CD4-positive, alpha-beta T cell treated with Interleukin-17A for 1 hour (primary cell): ENCODE data around the gene CMSS1.

ENCODE experiments used
- DNase-seq: peaks from one replicate; pipeline ENCODE4 v3.0.0-alpha.2; 2020

Gene CMSS1

GRCh38 chr3:100120693-100121092, 303.0 kb downstream of the CMSS1 start:
- DNase-seq = no peak

GRCh38 chr3:100122321-100122720, 304.7 kb downstream of the CMSS1 start:
- no peak for DNase-seq

GRCh38 chr3:100123112-100123511, 305.4 kb downstream of the CMSS1 start:
- no peak for DNase-seq

- no peak for DNase-seq
Measured at GRCh38 chr3:100124201-100124761, 306.6 kb downstream of the CMSS1 start.

GRCh38 chr3:100125161-100125938, 307.7 kb downstream of the CMSS1 start:
- no peak for DNase-seq

- DNase-seq = no peak
Measured at GRCh38 chr3:100127792-100128191, 310.1 kb downstream of the CMSS1 start.

- DNase-seq = no peak
Measured at GRCh38 chr3:100128565-100128964, 310.9 kb downstream of the CMSS1 start.

GRCh38 chr3:100129941-100130340, 312.3 kb downstream of the CMSS1 start:
- DNase-seq = no peak

- no peak for DNase-seq
Measured at GRCh38 chr3:100131241-100131640, 313.6 kb downstream of the CMSS1 start.

DNA sequence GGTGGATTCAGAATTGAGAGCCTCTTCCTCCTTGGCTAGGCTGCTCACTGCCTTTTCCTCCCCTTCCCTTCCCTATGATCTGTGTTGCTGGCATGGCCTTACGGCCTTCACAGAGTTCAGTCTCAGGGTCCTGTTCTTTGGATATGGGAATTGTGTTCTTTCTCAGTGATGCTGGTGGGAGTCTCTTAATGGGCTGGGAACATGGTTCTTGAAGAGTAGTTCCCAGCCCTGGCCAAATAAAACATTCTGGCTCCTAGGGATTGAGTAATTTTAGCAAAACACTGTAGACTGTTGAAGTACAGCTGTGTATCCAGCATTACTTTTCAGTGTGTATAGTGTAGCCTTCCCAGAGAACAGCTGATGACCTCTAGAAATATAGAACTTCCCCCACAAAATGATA, 319.3 kb downstream of the CMSS1 start:
- DNase-seq = no peak

- no peak for DNase-seq
Measured at GRCh38 chr3:100140976-100141375, 323.3 kb downstream of the CMSS1 start.

- DNase-seq = no peak
Measured at GRCh38 chr3:100141586-100141985, 323.9 kb downstream of the CMSS1 start.

DNA sequence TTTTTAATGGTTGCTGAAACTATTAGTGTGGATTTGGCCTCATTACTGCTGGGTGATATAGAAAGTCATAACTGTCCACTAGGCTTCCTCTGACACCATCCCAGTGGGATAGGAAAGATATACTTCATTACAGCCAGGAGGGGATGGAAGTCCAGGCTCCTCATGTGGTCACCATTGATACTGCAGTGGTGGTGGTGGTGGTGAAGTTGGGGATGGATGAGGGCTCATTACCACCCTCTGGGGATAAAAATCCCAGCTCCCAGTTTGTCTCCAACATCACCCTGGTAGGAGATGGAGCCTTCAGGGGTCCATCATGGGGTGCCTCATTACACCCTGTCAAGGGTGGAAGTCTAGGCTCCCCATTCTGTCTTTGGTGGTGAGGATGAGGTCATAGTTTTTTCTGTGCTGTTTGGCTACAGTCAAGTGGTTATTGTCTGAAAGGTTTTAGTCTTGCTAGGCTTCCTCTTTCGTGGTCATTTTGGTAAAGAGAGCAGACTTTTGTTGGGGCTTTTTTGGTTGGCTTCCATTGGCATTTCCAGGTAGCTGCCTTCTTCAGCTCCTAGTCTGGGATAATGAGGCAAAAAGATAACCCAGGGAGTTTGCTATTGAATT, 326.7 kb downstream of the CMSS1 start:
- DNase-seq = no peak

- DNase-seq = no peak
Measured at GRCh38 chr3:100149130-100149529, 331.5 kb downstream of the CMSS1 start.

GRCh38 chr3:100149713-100150415, 332.2 kb downstream of the CMSS1 start:
- no peak for DNase-seq

GRCh38 chr3:100150473-100150872, 332.8 kb downstream of the CMSS1 start:
- DNase-seq = no peak

DNA sequence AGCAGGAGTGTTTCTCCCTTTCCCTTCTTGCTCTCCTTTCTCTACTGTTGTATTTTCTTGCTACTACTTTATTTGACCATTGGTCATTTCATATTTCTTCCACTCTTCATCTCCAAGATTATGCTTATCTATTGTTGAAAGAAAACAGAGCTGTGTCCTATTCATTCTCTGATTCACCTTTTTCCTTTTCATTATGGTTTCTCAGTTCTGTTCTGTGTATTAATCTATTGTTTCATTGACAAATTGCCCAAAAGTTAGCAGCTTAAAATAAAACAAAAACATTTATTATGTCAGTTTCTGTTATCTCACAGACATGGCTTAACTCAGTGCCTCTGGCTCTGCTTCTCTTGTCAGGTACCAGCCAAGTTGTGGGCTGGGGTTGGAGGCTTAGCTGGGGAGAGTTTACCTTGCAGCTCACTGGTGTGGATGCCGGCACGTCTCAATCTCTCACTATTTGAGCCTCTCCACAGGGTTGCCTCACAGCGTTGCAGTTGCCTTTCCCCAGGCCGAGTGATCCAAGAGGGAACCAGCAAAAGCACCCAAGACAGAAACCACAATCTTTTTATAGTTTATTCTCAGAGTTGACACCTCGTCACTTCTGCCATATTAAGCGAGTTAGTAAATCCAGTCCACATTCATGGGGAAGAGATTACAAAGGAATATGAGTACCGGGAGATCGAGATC, 333.5 kb downstream of the CMSS1 start:
- no peak for DNase-seq

DNA sequence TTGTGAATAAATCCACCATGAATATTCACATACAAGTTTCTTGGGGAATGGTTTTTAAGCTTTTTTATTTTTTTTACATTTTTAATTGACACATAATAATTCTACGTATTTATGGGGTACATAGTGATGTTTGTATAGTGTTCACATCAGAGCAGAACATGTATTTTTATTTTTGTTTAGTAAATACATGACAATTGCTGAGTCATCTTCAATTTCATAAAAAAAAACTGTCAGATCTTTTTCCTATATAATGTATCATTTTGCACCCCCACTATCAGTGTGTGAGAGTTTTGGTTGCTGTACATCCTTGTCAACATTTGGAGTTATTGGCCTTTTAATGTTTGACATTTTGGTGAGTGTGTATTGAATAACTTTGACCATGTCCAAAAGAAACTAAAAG, 336.5 kb downstream of the CMSS1 start:
- DNase-seq = no peak

GRCh38 chr3:100155128-100155527, 337.5 kb downstream of the CMSS1 start:
- DNase-seq = no peak

DNA sequence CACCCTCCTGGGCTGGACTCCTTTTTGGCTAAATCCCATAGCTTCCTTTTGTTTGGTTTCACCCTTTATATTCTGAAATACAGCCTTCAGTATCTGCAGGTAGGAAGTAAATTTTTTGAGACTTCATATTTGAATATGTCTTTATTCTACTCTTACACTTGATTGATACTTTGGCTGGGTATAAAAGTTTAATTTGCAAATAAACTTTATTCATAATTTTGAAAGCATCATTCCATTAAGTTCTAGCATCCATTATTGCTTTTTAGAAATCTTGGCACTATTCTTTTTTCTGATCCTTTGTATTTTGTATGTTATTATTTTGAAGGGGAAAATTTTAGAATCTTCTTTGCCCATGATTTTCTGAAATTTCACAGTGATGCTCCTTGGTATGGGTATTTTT, 337.9 kb downstream of the CMSS1 start:
- no peak for DNase-seq

DNA sequence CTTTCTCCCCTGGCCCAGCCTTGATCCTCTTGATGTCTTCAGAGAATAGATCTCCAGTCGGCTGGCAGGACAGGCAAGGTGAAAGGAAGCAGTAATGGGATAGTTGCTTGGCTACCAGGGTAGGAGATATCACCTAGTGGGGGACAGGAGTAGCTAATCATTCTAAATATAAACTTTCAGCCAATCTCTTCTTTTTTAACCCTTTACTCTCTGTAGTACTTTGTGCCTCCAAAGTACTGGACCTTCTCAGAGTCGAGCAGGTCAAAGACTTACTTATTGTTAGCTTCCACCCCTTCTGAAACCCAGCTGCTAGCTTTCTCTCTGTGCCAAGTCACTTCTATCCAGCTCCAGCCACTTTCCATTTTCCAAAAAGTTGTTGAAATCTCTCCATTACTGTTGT, 340.0 kb downstream of the CMSS1 start:
- DNase-seq = no peak

DNA sequence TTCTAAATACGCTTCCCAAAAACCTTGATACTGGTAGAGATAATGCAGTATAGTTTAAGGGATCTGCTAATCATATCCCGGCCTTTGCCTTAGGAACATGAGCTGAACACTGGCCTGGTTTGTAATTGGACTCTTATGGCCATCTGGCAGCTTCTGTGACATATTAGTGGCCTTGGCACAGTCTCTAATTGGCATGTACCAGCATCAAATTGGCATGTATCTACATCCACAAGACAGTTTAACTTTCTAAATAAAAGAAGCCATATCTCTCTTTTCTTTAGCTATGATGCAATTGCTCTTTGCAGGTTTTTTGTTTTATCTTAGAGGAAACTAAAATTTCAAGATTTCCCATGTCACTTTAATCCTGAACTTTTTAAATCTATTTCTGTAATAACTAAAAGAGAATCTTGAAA, 341.3 kb downstream of the CMSS1 start:
- no peak for DNase-seq
